ENCODE measurements around the gene GABARAPL2.
"Not testable (repeated sequence)": the region's sequence is repeated elsewhere in the genome, so short reads cannot be mapped to it uniquely, and the experiment has no call there.

GABARAPL2 gene

DNA sequence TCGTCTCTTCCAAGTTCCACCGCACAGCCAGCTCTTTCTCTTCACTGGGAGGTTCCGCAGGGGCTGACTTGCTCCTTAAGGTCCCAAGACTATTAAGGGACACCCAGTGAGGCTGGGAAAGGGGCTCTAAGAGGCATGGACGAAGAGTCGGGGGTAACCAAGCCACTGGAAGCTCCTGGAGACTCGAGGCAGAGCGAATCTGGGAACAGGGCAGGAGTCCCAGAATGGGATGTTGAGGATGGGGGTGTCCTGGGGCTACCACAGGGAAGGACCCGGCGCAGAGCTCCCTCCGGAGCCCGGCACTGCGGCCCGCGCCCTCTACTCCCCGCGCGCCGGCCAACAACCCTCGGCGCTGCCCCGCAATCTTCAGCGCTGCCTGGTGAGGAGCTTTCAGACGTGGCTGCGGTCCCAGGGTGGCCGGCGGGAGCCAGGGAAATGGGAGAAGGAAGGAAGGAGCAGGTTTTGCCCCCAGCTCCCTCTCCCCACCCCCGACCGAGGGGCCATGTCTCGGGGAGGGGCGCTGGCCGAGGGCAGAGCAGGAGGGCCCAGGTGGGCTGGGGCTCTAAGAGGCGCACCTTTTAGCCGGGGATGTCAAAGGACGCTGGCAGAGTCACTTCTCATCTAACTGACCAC is 30.9 kb upstream of the GABARAPL2 start:
- H3K9ac ChIP-seq (ENCODE audit: low read depth in 1 of 2, low read length in 2 of 2), result peak overlapping the region; percentile 75 to 96

DNA sequence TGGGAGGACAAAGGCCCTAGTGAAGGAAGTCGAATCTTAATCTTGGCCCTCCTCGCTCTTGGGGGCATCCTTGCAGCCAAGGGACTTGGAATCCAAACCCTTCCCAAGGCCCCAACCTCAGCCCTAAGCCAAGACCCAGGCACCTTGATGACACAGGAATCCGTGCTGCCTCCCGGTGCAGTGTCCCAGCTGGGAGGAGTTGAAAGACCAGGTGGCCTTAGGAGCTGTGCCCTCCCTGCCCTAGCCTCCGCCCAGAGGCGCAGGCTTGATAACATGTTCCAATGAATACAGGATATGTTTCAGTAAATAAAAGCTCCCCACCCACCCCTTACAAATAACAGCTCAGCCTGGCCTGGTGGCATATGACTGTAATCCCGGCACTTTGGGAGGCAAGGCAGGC is 30.3 kb upstream of the GABARAPL2 start, which contains the start of gene CHST5:
Gene CHST5, minus strand, starts transcription at position 208 of the 400 bp plus-strand sequence. CDS start 5,724 bp downstream, outside the sequence.
- peak within 1 kb of the TSS; percentile 74 to 83 for H3K4me3 ChIP-seq (ENCODE audit: low read length in 2 of 2)

More for the DNA sequence above, 30.9 kb upstream of the GABARAPL2 start:
- H3K9me3 ChIP-seq (ENCODE audit: control insufficient read depth in 2 of 2, low read length in 2 of 2), result no peaks in the 10 kb centered on the region
- peaks cover 3 to 19% of the 10 kb centered on the region in 2 donors for H3K36me3 ChIP-seq (ENCODE audit: control insufficient read depth in 2 of 2, insufficient read depth in 2 of 2, low read length in 2 of 2)
- peak overlapping the region; percentile 74 to 83 for H3K4me3 ChIP-seq (ENCODE audit: low read length in 2 of 2)
- peaks cover 10 to 46% of the 10 kb centered on the region in 2 donors for H3K4me1 ChIP-seq (ENCODE audit: control insufficient read depth in 2 of 2, insufficient read depth in 2 of 2, low read length in 2 of 2)
- H3K27me3 ChIP-seq (ENCODE audit: control insufficient read depth in 2 of 2, insufficient read depth in 2 of 2, low read length in 2 of 2), result no peaks in the 10 kb centered on the region
- peak overlapping the region; percentile 86 to 95 for H3K27ac ChIP-seq (ENCODE audit: low read depth in 2 of 2, low read length in 2 of 2)

DNA sequence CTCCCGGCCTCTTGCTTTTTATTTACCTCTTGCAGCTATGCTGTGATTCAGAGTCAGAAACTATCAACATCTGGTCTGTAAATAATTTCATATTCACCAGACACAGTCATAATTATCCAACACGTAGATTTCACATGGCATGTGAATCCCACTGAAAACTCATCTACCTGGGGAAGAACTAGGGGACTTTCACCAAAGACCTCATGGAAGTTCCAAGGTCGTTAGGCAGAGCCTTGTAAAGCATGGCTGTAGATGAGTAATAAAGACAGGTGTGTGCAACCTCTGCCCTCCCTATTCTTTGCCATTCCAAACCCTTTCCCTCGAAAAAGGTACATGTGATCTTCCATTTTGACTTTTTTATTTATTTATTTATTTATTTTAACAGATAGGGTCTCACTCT is 28.4 kb upstream of the GABARAPL2 start:
- peak overlapping the region; percentile 80 to 86 for H3K27ac ChIP-seq (ENCODE audit: low read depth in 2 of 2, low read length in 2 of 2)
- peaks cover 0 to 5% of the 10 kb centered on the region in 2 donors for H3K36me3 ChIP-seq (ENCODE audit: control insufficient read depth in 2 of 2, insufficient read depth in 2 of 2, low read length in 2 of 2)
- H3K9me3 ChIP-seq (ENCODE audit: control insufficient read depth in 2 of 2, low read length in 2 of 2), result no peaks in the 10 kb centered on the region
- H3K4me3 ChIP-seq (ENCODE audit: low read length in 2 of 2), result no peak overlapping the region
- H3K9ac ChIP-seq (ENCODE audit: low read depth in 1 of 2, low read length in 2 of 2), result no peak overlapping the region
- H3K27me3 ChIP-seq (ENCODE audit: control insufficient read depth in 2 of 2, insufficient read depth in 2 of 2, low read length in 2 of 2), result no peaks in the 10 kb centered on the region
- peaks cover 19 to 53% of the 10 kb centered on the region in 2 donors for H3K4me1 ChIP-seq (ENCODE audit: control insufficient read depth in 2 of 2, insufficient read depth in 2 of 2, low read length in 2 of 2)

More for the DNA sequence above, 30.3 kb upstream of the GABARAPL2 start, which contains the start of gene CHST5:
- peak within 1 kb of the TSS; percentile 75 to 96 for H3K9ac ChIP-seq (ENCODE audit: low read depth in 1 of 2, low read length in 2 of 2)
- no peaks in the 10 kb centered on the region for H3K9me3 ChIP-seq (ENCODE audit: control insufficient read depth in 2 of 2, low read length in 2 of 2)
- H3K36me3 ChIP-seq (ENCODE audit: control insufficient read depth in 2 of 2, insufficient read depth in 2 of 2, low read length in 2 of 2), result peaks cover 0 to 17% of the 10 kb centered on the region in 2 donors
- H3K27me3 ChIP-seq (ENCODE audit: control insufficient read depth in 2 of 2, insufficient read depth in 2 of 2, low read length in 2 of 2), result no peaks in the 10 kb centered on the region
- H3K4me1 ChIP-seq (ENCODE audit: control insufficient read depth in 2 of 2, insufficient read depth in 2 of 2, low read length in 2 of 2), result peaks cover 12 to 51% of the 10 kb centered on the region in 2 donors
- H3K27ac ChIP-seq (ENCODE audit: low read depth in 2 of 2, low read length in 2 of 2), result peak within 1 kb of the TSS; percentile 86 to 95

DNA sequence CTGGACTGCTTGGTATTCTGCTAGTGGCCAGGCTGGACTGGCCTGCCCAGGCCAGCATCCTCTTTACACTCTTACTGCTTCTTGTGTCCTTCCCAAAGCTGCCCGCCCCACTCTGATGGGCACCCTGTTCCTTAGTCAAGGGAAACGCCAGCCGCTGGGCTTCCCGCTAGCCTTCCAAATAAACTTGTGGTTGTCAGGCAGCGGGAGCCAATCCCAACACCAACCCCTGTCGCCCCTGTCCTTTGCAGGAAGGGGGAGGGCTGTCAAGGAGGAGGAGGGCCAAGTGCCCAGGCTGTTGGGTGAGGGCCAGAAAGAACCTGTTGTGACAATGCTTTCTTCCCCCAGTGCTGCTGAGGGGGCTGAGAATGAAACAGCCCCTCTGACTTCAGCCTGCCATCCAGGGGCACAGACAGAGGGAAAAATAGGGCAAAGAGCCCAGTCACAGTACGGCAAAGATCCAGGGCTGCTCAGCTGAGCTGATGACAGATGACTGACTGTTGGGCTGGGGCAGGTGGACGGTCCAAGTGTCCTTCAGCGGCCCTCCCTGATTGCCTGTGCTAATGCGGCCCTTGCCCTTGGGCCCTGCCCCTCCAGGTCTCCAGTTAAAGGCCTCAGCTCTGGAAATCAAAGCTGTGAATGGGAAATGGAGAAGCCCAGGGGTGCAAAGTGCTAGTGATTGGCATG is 27.2 kb upstream of the GABARAPL2 start:
- H3K9me3 ChIP-seq (ENCODE audit: control insufficient read depth in 2 of 2, low read length in 2 of 2); H3K36me3 ChIP-seq (ENCODE audit: control insufficient read depth in 2 of 2, insufficient read depth in 2 of 2, low read length in 2 of 2); H3K4me3 ChIP-seq (ENCODE audit: low read length in 2 of 2); H3K9ac ChIP-seq (ENCODE audit: low read depth in 1 of 2, low read length in 2 of 2); H3K27me3 ChIP-seq (ENCODE audit: control insufficient read depth in 2 of 2, insufficient read depth in 2 of 2, low read length in 2 of 2): not testable (repeated sequence)
- Histone ChIP-seq H3K4me1 (ENCODE audit: control insufficient read depth in 2 of 2, insufficient read depth in 2 of 2, low read length in 2 of 2) (peaks cover 19 to 49% of the 10 kb centered on the region in 2 donors), H3K27ac (ENCODE audit: low read depth in 2 of 2, low read length in 2 of 2) (peak overlapping the region; percentile 9 to 53)

DNA sequence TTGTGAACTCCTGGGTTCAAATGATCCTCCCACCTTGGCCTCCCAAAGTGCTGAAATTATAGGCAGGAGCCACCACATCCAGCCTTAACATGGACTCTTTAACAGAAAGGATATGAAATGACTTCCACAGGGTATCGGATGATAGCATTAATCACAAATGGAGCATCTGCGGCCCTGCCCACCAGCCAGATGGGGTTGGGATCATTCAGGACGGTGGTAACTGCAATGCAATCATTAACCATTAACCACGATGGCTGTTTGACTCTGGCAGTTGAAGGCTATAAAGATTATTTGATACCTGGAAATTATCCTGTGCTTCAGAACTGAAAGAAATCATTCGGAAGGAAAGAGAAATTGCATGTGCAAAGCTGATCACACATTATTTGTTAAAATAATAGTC is 24.9 kb upstream of the GABARAPL2 start:
- Histone ChIP-seq H3K36me3 (ENCODE audit: control insufficient read depth in 2 of 2, insufficient read depth in 2 of 2, low read length in 2 of 2) (no peaks in the 10 kb centered on the region), H3K27me3 (ENCODE audit: control insufficient read depth in 2 of 2, insufficient read depth in 2 of 2, low read length in 2 of 2) (no peaks in the 10 kb centered on the region), H3K9ac (ENCODE audit: low read depth in 1 of 2, low read length in 2 of 2) (peak overlapping the region in 1 of 2 donors; percentile 23), H3K4me3 (ENCODE audit: low read length in 2 of 2) (peak overlapping the region; percentile 18 to 31), H3K4me1 (ENCODE audit: control insufficient read depth in 2 of 2, insufficient read depth in 2 of 2, low read length in 2 of 2) (peaks cover 21 to 51% of the 10 kb centered on the region in 2 donors), H3K9me3 (ENCODE audit: control insufficient read depth in 2 of 2, low read length in 2 of 2) (no peaks in the 10 kb centered on the region), H3K27ac (ENCODE audit: low read depth in 2 of 2, low read length in 2 of 2) (peak overlapping the region; percentile 75 to 81)

DNA sequence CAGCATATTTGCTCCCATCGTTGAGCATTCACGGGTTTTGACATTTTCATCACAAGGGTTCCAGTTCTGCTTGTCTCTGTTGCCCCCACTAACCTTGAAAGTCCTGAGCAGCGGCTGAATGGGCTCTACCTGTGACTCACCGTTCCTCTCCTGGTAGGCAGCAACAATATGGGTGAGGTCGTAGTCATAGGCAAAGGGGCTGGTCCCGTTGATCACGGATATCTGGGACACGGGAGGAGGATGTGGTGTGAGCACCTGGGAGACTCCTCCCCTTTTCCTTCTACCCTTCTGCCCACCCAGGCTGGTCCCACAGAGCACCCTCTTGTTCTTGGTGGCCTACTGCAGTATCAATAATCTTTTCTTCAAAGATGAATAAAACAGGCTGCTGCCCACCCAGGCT is 23.7 kb upstream of the GABARAPL2 start:
- H3K4me1 ChIP-seq (ENCODE audit: control insufficient read depth in 2 of 2, insufficient read depth in 2 of 2, low read length in 2 of 2), result peaks cover 21 to 48% of the 10 kb centered on the region in 2 donors
- not testable (repeated sequence) for H3K36me3 ChIP-seq (ENCODE audit: control insufficient read depth in 2 of 2, insufficient read depth in 2 of 2, low read length in 2 of 2); H3K9me3 ChIP-seq (ENCODE audit: control insufficient read depth in 2 of 2, low read length in 2 of 2); H3K27me3 ChIP-seq (ENCODE audit: control insufficient read depth in 2 of 2, insufficient read depth in 2 of 2, low read length in 2 of 2); H3K4me3 ChIP-seq (ENCODE audit: low read length in 2 of 2)
- H3K9ac ChIP-seq (ENCODE audit: low read depth in 1 of 2, low read length in 2 of 2), result peak overlapping the region in 1 of 2 donors; percentile 21
- peak overlapping the region; percentile 75 to 81 for H3K27ac ChIP-seq (ENCODE audit: low read depth in 2 of 2, low read length in 2 of 2)

DNA sequence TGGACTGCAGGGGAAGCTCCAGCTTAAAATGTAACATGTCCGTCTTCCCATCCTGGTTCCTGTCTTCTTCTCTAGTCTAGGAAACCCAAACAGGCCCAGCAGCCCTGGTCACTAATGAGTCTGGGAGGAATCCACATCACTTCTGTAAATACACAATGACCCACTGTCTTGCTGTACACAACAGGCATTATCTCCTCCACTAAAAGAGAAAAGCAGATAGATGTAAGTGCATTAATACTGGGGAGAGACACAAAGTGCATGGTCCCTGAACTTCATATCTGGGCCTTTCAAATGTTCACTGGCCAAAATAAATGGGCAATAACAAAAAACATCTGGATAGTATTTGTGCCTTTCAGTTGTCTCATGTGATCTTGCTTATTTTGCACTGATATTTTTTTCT is 20.3 kb upstream of the GABARAPL2 start:
- not testable (repeated sequence) for H3K36me3 ChIP-seq (ENCODE audit: control insufficient read depth in 2 of 2, insufficient read depth in 2 of 2, low read length in 2 of 2); H3K9me3 ChIP-seq (ENCODE audit: control insufficient read depth in 2 of 2, low read length in 2 of 2); H3K27me3 ChIP-seq (ENCODE audit: control insufficient read depth in 2 of 2, insufficient read depth in 2 of 2, low read length in 2 of 2); H3K27ac ChIP-seq (ENCODE audit: low read depth in 2 of 2, low read length in 2 of 2); H3K4me3 ChIP-seq (ENCODE audit: low read length in 2 of 2); H3K9ac ChIP-seq (ENCODE audit: low read depth in 1 of 2, low read length in 2 of 2)
- H3K4me1 ChIP-seq (ENCODE audit: control insufficient read depth in 2 of 2, insufficient read depth in 2 of 2, low read length in 2 of 2), result peaks cover 16 to 27% of the 10 kb centered on the region in 2 donors

DNA sequence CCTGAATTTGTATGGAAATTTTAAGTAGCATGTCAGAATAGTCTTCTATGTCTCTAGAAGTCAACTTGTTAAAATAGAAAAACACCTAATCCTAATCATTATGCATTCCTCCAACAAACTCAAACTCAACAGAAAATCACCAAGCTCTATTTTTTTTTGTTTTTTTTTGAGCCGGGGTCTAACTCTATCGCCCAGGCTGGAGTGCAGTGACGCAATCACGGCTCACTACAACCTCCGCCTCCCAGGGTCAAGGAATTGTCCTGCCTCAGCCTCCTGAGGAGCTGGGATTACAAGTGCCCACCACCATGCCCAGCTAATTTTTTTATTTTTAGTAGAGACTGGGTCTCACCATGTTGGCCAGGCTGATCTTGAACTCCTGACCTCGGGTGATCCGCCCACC is 19.9 kb upstream of the GABARAPL2 start:
- peaks cover 16 to 23% of the 10 kb centered on the region in 2 donors for H3K4me1 ChIP-seq (ENCODE audit: control insufficient read depth in 2 of 2, insufficient read depth in 2 of 2, low read length in 2 of 2)
- no peak overlapping the region for H3K4me3 ChIP-seq (ENCODE audit: low read length in 2 of 2)
- H3K36me3 ChIP-seq (ENCODE audit: control insufficient read depth in 2 of 2, insufficient read depth in 2 of 2, low read length in 2 of 2), result no peaks in the 10 kb centered on the region
- H3K27me3 ChIP-seq (ENCODE audit: control insufficient read depth in 2 of 2, insufficient read depth in 2 of 2, low read length in 2 of 2), result no peaks in the 10 kb centered on the region
- no peak overlapping the region for H3K27ac ChIP-seq (ENCODE audit: low read depth in 2 of 2, low read length in 2 of 2)
- no peak overlapping the region for H3K9ac ChIP-seq (ENCODE audit: low read depth in 1 of 2, low read length in 2 of 2)
- no peaks in the 10 kb centered on the region for H3K9me3 ChIP-seq (ENCODE audit: control insufficient read depth in 2 of 2, low read length in 2 of 2)

DNA sequence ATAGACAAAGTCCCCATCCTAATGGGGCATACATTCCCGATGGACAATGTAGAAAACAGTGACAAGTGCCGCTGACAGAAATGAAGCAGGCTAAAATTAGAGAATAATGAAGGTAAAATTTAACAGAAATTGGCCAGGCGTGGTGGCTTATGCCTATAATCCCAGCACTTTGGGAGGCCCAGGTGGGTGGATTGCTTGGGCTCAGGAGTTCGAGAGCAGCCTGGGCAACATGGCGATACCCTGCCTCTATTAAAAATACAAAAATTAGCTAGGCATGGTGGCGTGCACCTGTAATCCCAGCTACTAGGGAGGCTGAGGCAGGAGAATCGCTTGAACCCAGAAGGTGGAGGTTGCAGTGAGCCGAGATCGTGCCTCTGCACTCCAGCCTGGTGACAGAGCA is 17.7 kb upstream of the GABARAPL2 start:
- not testable (repeated sequence) for H3K27ac ChIP-seq (ENCODE audit: low read depth in 2 of 2, low read length in 2 of 2); H3K36me3 ChIP-seq (ENCODE audit: control insufficient read depth in 2 of 2, insufficient read depth in 2 of 2, low read length in 2 of 2); H3K4me1 ChIP-seq (ENCODE audit: control insufficient read depth in 2 of 2, insufficient read depth in 2 of 2, low read length in 2 of 2); H3K9ac ChIP-seq (ENCODE audit: low read depth in 1 of 2, low read length in 2 of 2); H3K27me3 ChIP-seq (ENCODE audit: control insufficient read depth in 2 of 2, insufficient read depth in 2 of 2, low read length in 2 of 2); H3K9me3 ChIP-seq (ENCODE audit: control insufficient read depth in 2 of 2, low read length in 2 of 2); H3K4me3 ChIP-seq (ENCODE audit: low read length in 2 of 2)

DNA sequence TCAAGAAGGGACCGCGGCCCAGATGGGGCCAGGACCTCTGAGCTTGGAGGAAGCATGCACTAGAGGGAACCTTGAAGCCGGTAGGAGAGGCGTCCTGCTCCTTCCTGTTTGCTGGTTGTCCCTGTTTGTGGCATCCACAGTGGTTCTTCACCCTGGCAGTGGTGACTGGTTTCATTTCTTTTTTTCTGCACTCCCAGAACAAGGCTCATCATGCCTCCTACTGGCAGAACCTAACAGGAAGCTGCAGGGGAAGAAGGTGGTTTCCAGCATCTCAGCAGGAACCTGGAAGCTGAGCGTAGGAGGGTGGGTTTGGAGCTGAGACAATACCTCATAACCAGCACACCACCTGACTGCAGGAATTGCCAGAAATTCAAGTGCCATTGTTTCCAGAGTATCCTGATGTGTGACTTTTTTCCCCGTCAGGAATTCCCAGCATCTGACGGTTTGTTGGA is 15.9 kb upstream of the GABARAPL2 start:
- no peaks in the 10 kb centered on the region for H3K9me3 ChIP-seq (ENCODE audit: control insufficient read depth in 2 of 2, low read length in 2 of 2)
- H3K27ac ChIP-seq (ENCODE audit: low read depth in 2 of 2, low read length in 2 of 2), result peak overlapping the region in 1 of 2 donors; percentile 52
- peak overlapping the region; percentile 28 to 52 for H3K9ac ChIP-seq (ENCODE audit: low read depth in 1 of 2, low read length in 2 of 2)
- no peaks in the 10 kb centered on the region for H3K36me3 ChIP-seq (ENCODE audit: control insufficient read depth in 2 of 2, insufficient read depth in 2 of 2, low read length in 2 of 2)
- no peaks in the 10 kb centered on the region for H3K27me3 ChIP-seq (ENCODE audit: control insufficient read depth in 2 of 2, insufficient read depth in 2 of 2, low read length in 2 of 2)
- peaks cover 6% of the 10 kb centered on the region in 2 donors for H3K4me1 ChIP-seq (ENCODE audit: control insufficient read depth in 2 of 2, insufficient read depth in 2 of 2, low read length in 2 of 2)
- H3K4me3 ChIP-seq (ENCODE audit: low read length in 2 of 2), result peak overlapping the region; percentile 59 to 78

Measured in mucosa of rectum (tissue), 2 donors.